Measurements from ENCODE around the gene DDX39B. TPM values are rescaled to one million over a fixed set of nuclear protein-coding genes. Genes with fewer than 3 reads are reported as not detected.

The DDX39B gene
- total RNA-seq, 2 donors from 2014 or later: 119 to 143 TPM

- Histone ChIP-seq H3K27me3 (no peaks in the 10 kb centered on the region), H3K36me3 (peaks cover 95% of the 10 kb centered on the region), H3K4me3 (no peak overlapping the region), H3K27ac (no peak overlapping the region), H3K9me3 (no peaks in the 10 kb centered on the region), H3K4me1 (peaks cover 0 to 9% of the 10 kb centered on the region in 2 donors)
- DNase-seq (ENCODE audit: low spot score): no peak
- no peak for TF ChIP-seq CTCF (IDR thresholded peaks at IDR 0.05)
These were observed 7.8 kb downstream of the DDX39B start for GRCh38 chr6:31534011-31534410.

GRCh38 chr6:31533455-31533841 lies 8.4 kb downstream of the DDX39B start:
- no peak for DNase-seq (ENCODE audit: low spot score)
- Histone ChIP-seq H3K4me3 (no peak overlapping the region), H3K36me3 (peaks cover 89% of the 10 kb centered on the region), H3K27ac (no peak overlapping the region), H3K9me3 (no peaks in the 10 kb centered on the region), H3K4me1 (peaks cover 0 to 3% of the 10 kb centered on the region in 2 donors), H3K27me3 (no peaks in the 10 kb centered on the region)
- TF ChIP-seq CTCF (IDR thresholded peaks at IDR 0.05): no peak

GRCh38 chr6:31532644-31533454 lies 9.0 kb downstream of the DDX39B start:
- H3K9me3 ChIP-seq: no peaks in the 10 kb centered on the region
- no peak for DNase-seq (ENCODE audit: low spot score)
- peak overlapping the region in 1 of 2 donors; percentile 21 for H3K27ac ChIP-seq
- TF ChIP-seq CTCF (IDR thresholded peaks at IDR 0.05): no peak
- no peak overlapping the region for H3K4me3 ChIP-seq
- peaks cover 85% of the 10 kb centered on the region for H3K36me3 ChIP-seq
- no peaks in the 10 kb centered on the region for H3K27me3 ChIP-seq
- H3K4me1 ChIP-seq: no peaks in the 10 kb centered on the region

- Histone ChIP-seq H3K9me3 (no peaks in the 10 kb centered on the region), H3K36me3 (peaks cover 76% of the 10 kb centered on the region), H3K27me3 (no peaks in the 10 kb centered on the region), H3K4me3 (no peak overlapping the region), H3K27ac (peak overlapping the region in 1 of 2 donors; percentile 21), H3K4me1 (no peaks in the 10 kb centered on the region)
- TF ChIP-seq CTCF (IDR thresholded peaks at IDR 0.05): no peak
- no peak for DNase-seq (ENCODE audit: low spot score)
These were observed 9.8 kb downstream of the DDX39B start for GRCh38 chr6:31531771-31532643.

- H3K27ac ChIP-seq: no peak overlapping the region
- no peaks in the 10 kb centered on the region for H3K9me3 ChIP-seq
- DNase-seq (ENCODE audit: low spot score): no peak
- no peak overlapping the region for H3K4me3 ChIP-seq
- no peaks in the 10 kb centered on the region for H3K4me1 ChIP-seq
- H3K36me3 ChIP-seq: peaks cover 68% of the 10 kb centered on the region
- TF ChIP-seq CTCF (IDR thresholded peaks at IDR 0.05): no peak
- no peaks in the 10 kb centered on the region for H3K27me3 ChIP-seq
These were observed 10.6 kb downstream of the DDX39B start for GRCh38 chr6:31531162-31531561.

Measured in right atrium auricular region (tissue), 2 donors.